HCEC 1CT (cell line): Measurements from ENCODE around the gene SDHA.
A peak's percentile ranks its signal among the peaks of the same experiment; 100 is the strongest.
"Not testable (repeated sequence)": the region's sequence is repeated elsewhere in the genome, so short reads cannot be mapped to it uniquely, and the experiment has no call there.

Experiments
- DNase-seq: peaks from one replicate; pipeline ENCODE4 v3.0.0-alpha.2; 2017

SDHA gene

DNA sequence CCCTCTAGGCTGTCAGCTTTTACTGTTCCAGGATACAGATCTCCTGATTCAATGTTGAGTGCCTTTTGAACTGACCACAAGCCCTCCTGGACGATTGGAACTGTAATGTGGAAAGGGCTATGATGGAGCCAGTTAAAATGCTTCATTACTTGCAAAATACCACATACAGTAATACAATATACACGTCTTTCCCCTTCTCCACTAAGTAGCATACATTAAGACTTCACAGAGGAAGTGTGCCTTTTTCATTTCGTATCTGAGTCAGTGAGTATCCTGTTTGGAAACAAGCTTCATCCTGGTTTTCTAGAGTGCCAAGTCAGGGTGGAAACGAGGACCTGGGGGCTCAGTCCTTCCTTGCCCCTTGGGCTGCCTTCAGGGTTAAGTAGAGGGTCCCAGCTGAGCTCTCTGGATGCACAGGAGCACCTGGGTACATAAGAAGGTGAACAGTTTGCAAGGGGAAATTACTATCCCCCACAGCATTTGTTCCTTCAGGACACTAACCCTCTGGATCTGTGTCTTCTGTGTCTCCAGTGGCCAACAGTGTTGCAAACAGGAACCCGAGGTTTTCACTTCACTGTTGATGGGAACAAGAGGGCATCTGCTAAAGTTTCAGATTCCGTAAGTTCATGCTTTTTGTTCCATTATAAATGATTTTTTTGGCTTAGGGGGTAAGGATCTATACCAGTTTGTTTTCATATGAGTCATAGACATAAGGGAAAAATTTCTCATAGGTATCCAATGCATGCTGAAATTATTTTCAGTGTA lies 5.0 kb downstream of the SDHA start:
- peak; percentile 16 for DNase-seq

DNA sequence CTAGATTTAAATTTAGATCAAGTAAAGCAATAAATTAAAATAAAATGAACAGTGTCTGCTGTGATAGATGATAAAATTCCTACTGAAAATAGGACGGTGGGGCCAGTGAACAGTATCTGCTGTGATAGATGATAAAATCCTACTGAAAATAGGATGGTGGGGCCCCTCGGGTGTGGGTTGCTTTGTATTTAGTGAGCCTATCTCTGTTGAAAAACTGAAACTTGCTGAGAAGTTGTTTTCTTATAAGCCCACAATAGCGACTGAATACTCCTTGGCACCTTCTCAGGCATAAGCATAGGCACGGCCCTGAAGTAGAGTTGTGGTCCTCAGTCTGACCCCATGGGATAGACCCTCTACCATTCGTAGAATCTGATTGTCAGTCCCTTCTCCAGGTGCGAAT lies 5.7 kb downstream of the SDHA start:
- no peak for DNase-seq

DNA sequence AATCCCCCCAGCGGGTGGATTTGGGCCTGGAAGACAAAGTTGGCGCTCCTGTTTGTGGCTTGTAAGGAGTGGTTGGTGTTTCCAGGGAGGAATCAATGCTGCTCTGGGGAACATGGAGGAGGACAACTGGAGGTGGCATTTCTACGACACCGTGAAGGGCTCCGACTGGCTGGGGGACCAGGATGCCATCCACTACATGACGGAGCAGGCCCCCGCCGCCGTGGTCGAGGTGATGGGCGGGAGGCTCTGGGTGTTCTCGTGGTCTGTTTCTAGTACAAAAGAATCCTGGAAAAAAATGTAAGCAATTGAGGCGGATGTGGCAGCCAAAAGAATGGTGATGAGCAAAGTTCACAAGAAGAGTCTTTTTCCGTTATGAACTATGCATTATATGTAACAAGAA lies 7.2 kb downstream of the SDHA start:
- DNase-seq: no peak

DNA sequence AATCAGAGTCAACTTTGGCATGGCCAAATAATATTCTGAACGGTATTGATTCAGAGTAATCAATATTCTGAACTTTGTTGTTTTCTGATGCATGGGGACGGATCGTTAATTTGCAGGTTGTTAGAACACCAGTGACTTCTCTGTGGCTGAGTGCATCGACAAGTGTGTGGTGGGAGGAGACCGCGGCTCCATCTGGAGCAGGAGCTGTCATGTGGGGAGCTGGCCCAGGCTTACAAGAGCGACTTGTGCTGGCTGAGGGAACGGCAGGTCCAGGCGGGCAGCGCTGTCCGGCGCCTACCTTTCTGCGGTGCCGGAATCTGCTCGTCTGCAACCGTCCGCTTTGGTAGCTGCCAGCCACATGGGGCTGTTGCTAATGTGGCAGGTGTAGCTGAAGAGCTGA lies 9.3 kb downstream of the SDHA start:
- DNase-seq: not testable (repeated sequence)

DNA sequence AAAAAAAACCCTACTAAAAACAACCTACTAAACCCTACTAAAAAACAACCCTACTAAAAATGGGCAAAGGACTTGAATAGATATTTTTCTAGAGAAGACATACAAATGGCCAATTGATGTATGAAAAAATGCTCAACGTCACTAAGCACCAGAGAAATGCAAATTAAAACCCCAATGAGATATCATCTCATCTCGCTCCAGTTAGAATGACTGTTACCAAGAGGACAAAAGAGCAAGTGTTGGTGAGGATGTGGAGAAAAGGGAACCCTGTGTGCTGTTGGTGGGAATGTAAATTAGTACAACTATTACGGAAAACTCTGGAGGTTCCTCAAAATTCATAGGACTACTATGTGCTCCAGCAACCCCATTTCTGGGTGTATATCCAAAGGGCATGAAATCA lies 10.8 kb downstream of the SDHA start:
- DNase-seq: no peak

DNA sequence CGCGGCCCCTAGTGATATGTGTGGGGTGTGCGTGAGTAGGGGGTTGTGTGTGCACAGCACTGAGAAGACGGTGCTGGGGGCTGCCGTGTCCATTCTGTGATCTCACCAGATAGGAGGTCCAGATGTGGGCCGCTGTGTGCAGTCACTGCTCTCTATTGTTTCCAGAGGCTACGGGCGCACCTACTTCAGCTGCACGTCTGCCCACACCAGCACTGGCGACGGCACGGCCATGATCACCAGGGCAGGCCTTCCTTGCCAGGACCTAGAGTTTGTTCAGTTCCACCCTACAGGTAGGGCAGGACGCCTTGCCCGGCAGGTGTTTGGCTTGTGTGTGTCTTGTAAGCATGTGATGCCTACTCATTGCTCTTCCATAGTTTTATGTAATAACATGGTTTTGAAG lies 12.6 kb downstream of the SDHA start:
- DNase-seq: no peak

DNA sequence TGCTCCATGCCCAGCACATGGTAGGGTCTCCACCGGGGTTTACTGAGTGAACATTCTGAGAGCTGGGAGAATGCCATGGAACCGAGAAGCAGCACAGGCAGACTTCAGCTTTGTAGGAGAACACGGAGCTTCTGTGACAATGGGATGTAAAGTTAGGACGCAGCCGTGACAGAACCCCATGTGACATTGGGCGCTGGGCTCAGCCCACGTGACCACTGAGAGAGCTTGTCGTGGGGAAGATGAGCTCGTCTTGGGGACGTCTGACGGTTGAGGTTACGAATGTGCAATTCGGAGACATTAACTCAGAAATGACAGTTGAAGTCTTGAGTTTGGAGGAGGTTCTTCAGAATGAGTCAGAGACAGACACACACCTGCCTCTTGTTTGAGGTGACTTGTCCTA lies 13.5 kb downstream of the SDHA start:
- DNase-seq: no peak

DNA sequence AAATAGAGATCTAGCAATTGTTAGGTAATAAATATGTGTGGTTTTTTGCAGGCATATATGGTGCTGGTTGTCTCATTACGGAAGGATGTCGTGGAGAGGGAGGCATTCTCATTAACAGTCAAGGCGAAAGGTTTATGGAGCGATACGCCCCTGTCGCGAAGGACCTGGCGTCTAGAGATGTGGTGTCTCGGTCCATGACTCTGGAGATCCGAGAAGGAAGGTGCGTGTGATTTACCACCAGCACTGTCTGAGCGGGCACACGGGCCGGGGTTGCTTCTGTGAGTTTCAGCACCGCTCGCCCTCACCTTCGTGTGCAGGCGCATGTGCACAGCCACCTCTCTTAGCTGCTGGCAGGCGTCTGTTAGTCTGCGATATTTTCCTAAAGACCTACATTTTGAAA lies 15.3 kb downstream of the SDHA start:
- not testable (repeated sequence) for DNase-seq

DNA sequence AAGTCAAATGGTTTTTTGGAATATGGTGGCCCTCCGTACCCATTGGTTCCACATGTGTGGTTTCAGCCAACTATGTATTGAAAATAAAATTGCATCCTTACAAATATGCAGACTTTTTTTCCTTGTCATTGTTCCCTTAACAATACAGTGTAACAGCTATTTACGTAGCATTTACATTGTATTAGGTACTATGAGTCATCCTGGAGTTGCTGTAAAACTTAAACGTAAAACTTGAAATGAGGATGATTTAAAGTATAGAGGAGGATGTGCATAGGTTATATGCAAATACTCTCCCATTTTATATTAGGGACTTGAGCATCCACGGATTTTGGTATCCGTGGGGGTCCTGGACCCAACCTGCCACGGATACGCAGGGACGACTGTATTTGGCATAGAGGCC lies 16.3 kb downstream of the SDHA start:
- no peak for DNase-seq

DNA sequence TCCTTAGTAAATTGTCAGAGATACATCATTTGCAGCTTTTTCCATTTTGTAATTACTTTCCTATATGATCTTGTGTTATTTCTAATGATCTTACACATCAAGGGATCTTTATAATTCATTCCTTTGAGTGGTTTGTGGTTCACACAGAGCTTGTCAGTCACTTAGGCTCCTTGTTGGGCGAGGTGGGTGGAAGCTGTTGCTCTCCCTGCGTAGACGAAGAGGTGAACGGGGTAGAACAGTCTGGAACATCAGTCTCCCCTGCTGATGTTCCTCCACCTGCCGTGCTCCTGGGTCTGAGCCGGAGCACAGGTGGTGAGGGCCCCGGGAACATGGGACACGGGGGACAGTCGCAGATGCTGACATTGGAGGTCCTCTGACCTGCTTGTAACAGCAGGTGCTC lies 17.4 kb downstream of the SDHA start:
- DNase-seq: not testable (repeated sequence)

DNA sequence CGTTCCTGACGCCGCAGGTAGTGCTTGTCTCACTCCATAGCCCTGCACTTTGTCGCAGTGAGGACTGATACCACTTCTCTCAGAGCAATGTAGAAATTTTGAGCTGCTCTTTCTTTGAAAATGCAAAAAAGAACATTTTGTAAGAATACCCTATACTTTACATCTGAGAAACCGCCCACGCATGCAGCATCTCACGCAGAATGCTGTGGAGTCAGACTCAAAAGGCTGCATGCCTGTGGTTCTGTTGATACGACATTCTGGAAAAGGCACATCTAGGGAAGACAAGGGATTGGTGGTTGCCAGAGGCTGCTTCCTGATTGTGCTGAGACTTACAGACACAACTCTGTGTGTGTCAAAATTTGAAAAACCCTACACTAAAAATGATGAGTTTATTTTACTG lies 19.8 kb downstream of the SDHA start:
- not testable (repeated sequence) for DNase-seq

DNA sequence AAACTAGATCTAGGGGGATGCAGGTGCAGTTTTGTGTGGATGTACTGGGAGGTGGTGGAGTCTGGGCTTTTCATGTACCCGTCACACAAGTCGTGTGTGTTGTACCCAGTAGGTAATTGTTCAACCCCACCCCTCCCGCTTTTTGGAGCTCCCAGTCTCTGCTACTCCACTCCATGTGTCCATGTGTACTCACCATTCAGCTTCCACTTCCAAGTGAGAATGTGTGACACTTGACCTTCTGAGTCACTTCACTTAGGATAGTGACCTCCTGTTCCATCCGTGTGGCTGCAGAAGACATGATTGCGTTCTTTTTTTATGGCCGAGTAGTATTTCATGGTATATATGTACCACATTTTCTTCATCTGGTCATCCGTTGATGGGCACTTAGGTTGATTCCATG lies 22.4 kb downstream of the SDHA start:
- DNase-seq: not testable (repeated sequence)

DNA sequence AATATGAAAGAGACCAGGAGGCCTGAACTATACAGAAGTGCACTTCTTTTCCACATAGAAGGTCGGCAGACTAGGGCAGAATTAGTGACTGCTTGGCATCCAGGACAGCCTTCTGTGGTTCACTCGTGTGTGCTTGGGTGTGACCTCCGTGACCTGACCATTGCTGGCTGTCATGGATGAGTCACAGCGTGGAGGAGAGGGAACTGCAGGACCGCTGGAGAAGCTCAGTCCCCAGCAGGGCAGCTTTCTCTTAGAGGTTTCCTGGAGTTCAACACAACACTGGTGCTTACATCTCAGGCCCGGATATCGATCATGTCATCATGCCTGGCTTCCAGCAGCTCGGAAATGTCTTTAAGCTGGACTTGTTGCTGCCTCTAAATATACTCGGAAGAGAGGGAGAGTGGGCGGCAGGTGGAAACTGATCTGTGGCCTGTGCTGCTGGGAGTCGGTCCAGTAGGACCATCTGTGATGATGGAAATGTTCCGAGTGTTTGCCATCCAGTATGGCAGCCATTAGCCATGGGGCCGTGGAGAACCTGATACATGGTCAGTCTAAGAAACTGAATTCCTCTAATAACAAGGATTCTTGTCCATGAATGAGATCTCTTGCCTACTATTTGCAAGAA lies 23.0 kb downstream of the SDHA start:
- peak; percentile 43 for DNase-seq

DNA sequence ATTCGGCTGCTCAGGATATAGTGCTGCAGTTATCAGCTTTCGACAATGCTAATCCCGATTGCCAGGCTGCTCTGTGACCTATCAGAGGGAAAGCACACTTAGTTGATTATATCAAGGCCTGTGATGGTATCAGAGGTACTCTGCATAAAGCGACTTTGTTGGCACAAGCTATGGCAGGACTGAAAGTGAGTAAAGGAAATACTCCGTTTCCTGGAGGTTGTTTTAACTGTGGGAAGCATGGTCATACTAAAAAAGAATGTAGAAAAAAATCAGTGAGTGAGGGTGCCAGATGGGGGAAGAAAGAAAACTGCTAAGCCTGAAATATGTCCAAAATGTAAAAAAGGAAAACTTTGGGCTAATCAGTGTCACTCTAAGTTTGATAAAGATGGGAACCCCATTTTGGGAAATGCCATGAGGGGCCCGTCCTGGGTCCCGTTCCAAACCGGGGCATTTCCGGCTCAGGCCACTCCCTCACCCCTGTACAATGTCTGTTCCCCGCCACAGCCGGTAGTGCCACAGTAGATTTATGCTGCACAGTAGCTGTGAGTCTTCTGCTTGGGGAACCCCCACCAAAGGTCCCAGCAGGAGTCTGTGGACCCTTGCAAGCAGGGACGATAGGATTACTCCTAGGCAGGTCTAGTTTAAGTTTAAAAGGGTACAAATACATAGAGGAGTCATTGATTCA lies 25.7 kb downstream of the SDHA start:
- DNase-seq: not testable (repeated sequence)

DNA sequence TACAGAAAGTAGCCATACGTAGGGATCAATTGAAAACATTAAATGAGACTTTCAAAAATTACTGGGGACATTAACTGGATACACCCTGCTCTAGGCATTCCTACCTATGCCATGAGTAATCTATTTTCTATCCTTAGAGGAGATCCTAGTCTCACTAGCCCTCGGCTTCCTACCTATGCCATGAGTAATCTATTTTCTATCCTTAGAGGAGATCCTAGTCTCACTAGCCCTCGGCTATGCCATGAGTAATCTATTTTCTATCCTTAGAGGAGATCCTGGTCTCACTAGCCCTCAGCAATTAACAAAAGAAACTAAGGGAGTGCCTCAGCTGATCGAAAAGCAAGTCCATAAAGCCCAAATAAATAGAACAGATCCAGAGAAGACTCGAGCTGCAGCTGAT lies 27.6 kb downstream of the SDHA start:
- not testable (repeated sequence) for DNase-seq

DNA sequence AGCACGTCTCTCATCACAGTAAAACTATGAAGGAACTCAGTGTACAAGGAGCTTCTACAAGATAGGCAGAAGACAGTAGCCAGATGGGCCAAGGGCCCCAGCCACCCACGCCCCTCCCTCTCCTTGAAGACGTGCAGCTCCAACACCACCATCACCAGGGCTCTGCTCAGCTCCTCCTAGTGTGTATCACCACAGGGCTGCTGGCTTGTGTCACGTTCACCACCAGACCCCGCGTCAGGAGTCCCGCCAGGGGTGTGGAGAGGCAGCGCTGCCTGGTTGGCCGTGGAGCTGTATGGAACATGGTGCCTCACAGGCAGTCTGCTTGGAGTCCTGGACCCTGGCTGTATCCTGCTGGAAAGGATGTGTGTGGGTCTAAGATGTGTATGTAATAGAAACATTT lies 32.3 kb downstream of the SDHA start:
- not testable (repeated sequence) for DNase-seq

DNA sequence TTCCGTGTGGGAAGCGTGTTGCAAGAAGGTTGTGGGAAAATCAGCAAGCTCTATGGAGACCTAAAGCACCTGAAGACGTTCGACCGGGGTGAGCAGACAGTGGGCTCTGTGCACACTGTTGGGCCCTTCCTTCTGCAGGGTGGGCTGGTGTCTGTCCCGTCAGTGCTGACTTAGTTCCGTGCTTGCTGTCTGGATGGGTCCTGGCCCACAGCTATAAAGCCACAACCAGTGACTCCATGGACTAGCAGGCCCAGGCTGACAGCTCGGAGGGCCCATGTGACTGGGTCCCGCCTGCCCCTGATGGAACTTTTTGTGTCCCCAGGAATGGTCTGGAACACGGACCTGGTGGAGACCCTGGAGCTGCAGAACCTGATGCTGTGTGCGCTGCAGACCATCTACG lies 32.9 kb downstream of the SDHA start:
- not testable (repeated sequence) for DNase-seq

DNA sequence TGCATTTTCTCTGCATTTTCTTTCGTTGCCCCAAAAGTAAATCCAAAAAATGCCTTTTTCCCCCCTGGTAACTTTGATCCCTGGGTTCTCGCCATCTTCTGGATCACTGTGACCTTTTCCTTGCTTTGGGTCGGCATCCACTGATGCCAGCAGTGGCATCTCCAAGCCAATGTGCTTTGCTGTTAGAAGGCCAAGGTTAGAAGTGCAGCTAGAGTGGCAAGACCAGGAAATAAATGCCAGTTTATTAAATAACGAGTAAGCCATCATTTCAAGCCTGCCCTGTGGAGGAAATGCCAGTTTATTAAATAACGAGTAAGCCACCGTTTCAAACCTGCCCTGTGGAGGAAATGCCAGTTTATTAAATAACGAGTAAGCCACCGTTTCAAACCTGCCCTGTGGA lies 33.4 kb downstream of the SDHA start:
- not testable (repeated sequence) for DNase-seq

DNA sequence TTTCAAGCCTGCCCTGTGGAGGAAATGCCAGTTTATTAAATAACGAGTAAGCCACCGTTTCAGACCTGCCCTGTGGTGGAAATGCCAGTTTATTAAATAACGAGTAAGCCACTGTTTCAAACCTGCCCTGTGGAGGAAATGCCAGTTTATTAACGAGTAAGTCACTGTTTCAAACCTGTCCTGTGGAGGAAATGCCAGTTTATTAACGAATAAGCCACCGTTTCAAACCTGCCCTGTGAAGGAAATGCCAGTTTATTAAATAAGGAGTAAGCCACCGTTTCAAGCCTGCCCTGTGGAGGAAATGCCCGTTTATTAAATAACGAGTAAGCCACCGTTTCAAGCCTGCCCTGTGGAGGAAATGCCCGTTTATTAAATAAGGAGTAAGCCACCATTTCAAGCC lies 33.9 kb downstream of the SDHA start:
- DNase-seq: not testable (repeated sequence)

DNA sequence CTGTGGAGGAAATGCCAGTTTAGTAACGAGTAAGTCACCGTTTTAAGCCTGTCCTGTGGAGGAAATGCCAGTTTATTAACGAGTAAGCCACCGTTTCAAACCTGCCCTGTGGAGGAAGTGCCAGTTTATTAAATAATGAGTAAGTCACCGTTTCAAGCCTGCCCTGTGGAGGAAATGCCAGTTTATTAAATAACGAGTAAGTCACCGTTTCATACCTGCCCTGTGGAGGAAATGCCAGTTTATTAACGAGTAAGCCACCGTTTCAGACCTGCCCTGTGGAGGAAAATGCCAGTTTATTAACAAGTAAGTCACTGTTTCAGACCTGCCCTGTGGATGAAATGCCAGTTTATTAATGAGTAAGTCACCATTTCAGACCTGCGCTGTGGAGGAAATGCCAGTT lies 34.4 kb downstream of the SDHA start:
- no peak for DNase-seq

DNA sequence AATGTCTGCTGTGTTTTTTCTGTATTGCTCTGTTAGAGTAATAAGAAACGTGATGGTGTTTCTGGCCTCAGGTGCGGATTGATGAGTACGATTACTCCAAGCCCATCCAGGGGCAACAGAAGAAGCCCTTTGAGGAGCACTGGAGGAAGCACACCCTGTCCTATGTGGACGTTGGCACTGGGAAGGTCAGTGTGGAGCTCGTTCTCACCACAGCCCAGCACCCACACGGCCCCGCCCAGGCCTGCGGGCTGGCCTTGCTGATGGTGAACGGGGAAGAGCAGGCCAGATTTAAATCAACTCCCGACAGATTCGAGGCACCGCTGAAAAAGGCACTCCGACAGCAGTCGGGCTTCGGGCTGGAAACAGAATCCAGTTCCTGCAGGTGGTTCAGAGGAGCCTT lies 36.2 kb downstream of the SDHA start:
- DNase-seq: not testable (repeated sequence)

DNA sequence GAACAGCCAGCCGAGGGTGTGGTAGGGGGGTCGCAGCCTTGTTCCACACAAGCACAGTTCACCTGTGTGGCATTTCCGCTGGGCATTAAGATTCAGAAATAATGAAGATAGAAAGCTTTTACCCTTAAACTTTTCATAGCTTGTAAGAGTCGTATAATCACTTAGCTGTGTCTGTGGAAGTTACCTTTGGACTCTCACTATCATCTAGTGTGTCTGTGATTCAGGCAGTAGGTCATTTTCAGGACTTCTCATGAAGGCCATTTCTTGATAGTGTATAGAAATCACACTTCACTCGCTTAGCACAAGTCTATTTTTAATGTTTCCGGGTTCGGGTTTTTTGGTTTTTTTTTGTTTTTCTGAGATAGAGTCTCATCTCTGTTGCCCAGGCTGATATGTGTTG lies 37.0 kb downstream of the SDHA start:
- DNase-seq: not testable (repeated sequence)

DNA sequence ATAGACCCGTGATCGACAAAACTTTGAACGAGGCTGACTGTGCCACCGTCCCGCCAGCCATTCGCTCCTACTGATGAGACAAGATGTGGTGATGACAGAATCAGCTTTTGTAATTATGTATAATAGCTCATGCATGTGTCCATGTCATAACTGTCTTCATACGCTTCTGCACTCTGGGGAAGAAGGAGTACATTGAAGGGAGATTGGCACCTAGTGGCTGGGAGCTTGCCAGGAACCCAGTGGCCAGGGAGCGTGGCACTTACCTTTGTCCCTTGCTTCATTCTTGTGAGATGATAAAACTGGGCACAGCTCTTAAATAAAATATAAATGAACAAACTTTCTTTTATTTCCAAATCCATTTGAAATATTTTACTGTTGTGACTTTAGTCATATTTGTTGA lies 38.2 kb downstream of the SDHA start:
- not testable (repeated sequence) for DNase-seq

DNA sequence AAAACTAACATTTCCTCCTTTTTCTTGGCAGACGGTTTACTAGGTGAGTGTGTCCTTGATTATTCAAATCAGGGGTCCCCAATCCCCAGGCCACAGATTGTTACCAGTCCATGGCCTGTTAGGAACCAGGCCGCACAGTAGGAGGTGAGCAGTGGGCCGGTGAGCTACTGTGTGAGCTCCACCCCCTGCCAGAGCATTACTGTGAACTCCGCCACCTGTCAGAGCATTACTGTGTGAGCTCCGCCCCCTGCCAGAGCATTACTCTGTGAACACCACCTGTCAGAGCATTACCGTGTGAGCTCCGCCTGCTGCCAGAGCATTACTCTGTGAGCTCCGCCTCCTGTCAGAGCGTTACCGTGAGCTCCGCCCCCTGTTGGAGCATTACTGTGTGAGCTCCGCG lies 39.0 kb downstream of the SDHA start:
- DNase-seq: no peak
